Tibial artery (tissue), 4 donors: ENCODE measurements around the gene CAPZA1.
"Not testable (repeated sequence)": the region's sequence is repeated elsewhere in the genome, so short reads cannot be mapped to it uniquely, and the experiment has no call there.

Source experiments
- DNase-seq, 2 donors: peaks; one replicate each; pipeline ENCODE4 v3.0.0-alpha.2; 2019
- H3K27ac ChIP-seq, 2 donors: fragments of 200-600 bp; sonication (generic) in 1 of 2; 1 replicate in 1 of 2; 2 replicates in 1 of 2; pipeline ENCODE4 v1.5.1; 2018 to 2019; ENCODE audit warnings: mild to moderate bottlenecking in 1 of 2
- H3K27me3 ChIP-seq, 2 donors: fragments of 200-600 bp; sonication (generic) in 1 of 2; one replicate each; pipeline versions ENCODE4 v1.5.1 to v1.6.0; 2016 to 2019
- H3K36me3 ChIP-seq, 3 donors: fragments of 200-600 bp; sonication (generic) in 2 of 3; one replicate each; pipeline ENCODE4 v1.5.1; 2016 to 2019; ENCODE audit warnings: mild to moderate bottlenecking in 2 of 3
- H3K4me1 ChIP-seq, 4 donors: fragments of 200-600 bp; sonication (generic) in 2 of 4; 1 replicate in 3 of 4; 2 replicates in 1 of 4; pipeline ENCODE4 v1.5.1; 2016 to 2019
- H3K4me3 ChIP-seq, 2 donors: fragments of 200-600 bp; sonication (generic) in 1 of 2; 1 replicate in 1 of 2; 2 replicates in 1 of 2; pipeline ENCODE4 v1.5.1; 2018 to 2019; ENCODE audit warnings: mild to moderate bottlenecking in 2 of 2
- H3K9me3 ChIP-seq, 3 donors: fragments of 200-600 bp; sonication (generic) in 1 of 3; one replicate each; pipeline ENCODE4 v1.5.1; 2016 to 2019
- CTCF ChIP-seq, 2 experiments: fragments of 200-600 bp in 1 of 2; fragments of 450-650 bp in 1 of 2; IDR thresholded peaks; one replicate each; pipeline ENCODE4 v1.5.1; 2017 to 2019; ENCODE audit warnings: antibody characterized with exemption in 2 of 2, mild to moderate bottlenecking in 1 of 2, moderate library complexity in 1 of 2
- intact Hi-C: fragments of 100-400 bp; cut with DNase I; formaldehyde crosslinking; loops from one replicate; pipeline ENCODE4 v1.15.0; 2023; ENCODE audit warnings: low total_unique reads

The CAPZA1 gene

GRCh38 chr1:112637254-112638109, 17.9 kb downstream of the CAPZA1 start:
- no peaks in the 10 kb centered on the region for H3K27me3 ChIP-seq
- no peak overlapping the region for H3K4me3 ChIP-seq
- no peaks in the 10 kb centered on the region for H3K9me3 ChIP-seq
- no peak for TF ChIP-seq CTCF (IDR thresholded peaks at IDR 0.05)
- H3K36me3 ChIP-seq = no peaks in the 10 kb centered on the region
- no peak overlapping the region for H3K27ac ChIP-seq
- intact Hi-C loops = no loop called here
- H3K4me1 ChIP-seq = peaks cover 0 to 44% (median 5%) of the 10 kb centered on the region in 4 donors
- no peak for DNase-seq

- H3K9me3 ChIP-seq = no peaks in the 10 kb centered on the region
- no peaks in the 10 kb centered on the region for H3K27me3 ChIP-seq
- no peaks in the 10 kb centered on the region for H3K36me3 ChIP-seq
- H3K27ac ChIP-seq = no peak overlapping the region
- H3K4me3 ChIP-seq = no peak overlapping the region
- intact Hi-C loops = no loop called here
- peaks cover 0 to 44% (median 5%) of the 10 kb centered on the region in 4 donors for H3K4me1 ChIP-seq
- no peak for DNase-seq
- TF ChIP-seq CTCF (IDR thresholded peaks at IDR 0.05) = no peak
Observed at GRCh38 chr1:112638110-112638428, 18.4 kb downstream of the CAPZA1 start.

- H3K36me3 ChIP-seq, DNase-seq, H3K27ac ChIP-seq, intact Hi-C loops, H3K9me3 ChIP-seq, H3K4me3 ChIP-seq, H3K27me3 ChIP-seq: not testable (repeated sequence)
- peaks cover 0 to 34% (median 3%) of the 10 kb centered on the region in 4 donors for H3K4me1 ChIP-seq
Observed at GRCh38 chr1:112640437-112640836, 20.8 kb downstream of the CAPZA1 start.

- peaks cover 0 to 7% (median 2%) of the 10 kb centered on the region in 4 donors for H3K4me1 ChIP-seq
- peaks cover 0 to 9% (median 8%) of the 10 kb centered on the region in 3 donors for H3K36me3 ChIP-seq
- H3K27me3 ChIP-seq = no peaks in the 10 kb centered on the region
- no peak overlapping the region for H3K27ac ChIP-seq
- no peak overlapping the region for H3K4me3 ChIP-seq
- no peak for TF ChIP-seq CTCF (IDR thresholded peaks at IDR 0.05)
- intact Hi-C loops = no loop called here
- no peak for DNase-seq
- H3K9me3 ChIP-seq = no peaks in the 10 kb centered on the region
Observed at GRCh38 chr1:112643080-112643479, 23.4 kb downstream of the CAPZA1 start.

- H3K9me3 ChIP-seq = no peaks in the 10 kb centered on the region
- no peak overlapping the region for H3K27ac ChIP-seq
- H3K4me3 ChIP-seq = no peak overlapping the region
- no peaks in the 10 kb centered on the region for H3K27me3 ChIP-seq
- peaks cover 11 to 40% (median 29%) of the 10 kb centered on the region in 3 donors for H3K36me3 ChIP-seq
- TF ChIP-seq CTCF (IDR thresholded peaks at IDR 0.05) = no peak
- intact Hi-C loops = no loop called here
- peaks cover 0 to 4% (median 0%) of the 10 kb centered on the region in 4 donors for H3K4me1 ChIP-seq
- DNase-seq = no peak
Observed at GRCh38 chr1:112646225-112646624, 26.6 kb downstream of the CAPZA1 start.

- H3K36me3 ChIP-seq = peaks cover 42 to 73% (median 49%) of the 10 kb centered on the region in 3 donors
- no peak for DNase-seq
- TF ChIP-seq CTCF (IDR thresholded peaks at IDR 0.05) = no peak
- H3K27ac ChIP-seq = no peak overlapping the region
- intact Hi-C loops = no loop called here
- no peaks in the 10 kb centered on the region for H3K4me1 ChIP-seq
- no peaks in the 10 kb centered on the region for H3K27me3 ChIP-seq
- H3K9me3 ChIP-seq = no peaks in the 10 kb centered on the region
- no peak overlapping the region for H3K4me3 ChIP-seq
Observed at GRCh38 chr1:112651205-112651604, 31.6 kb downstream of the CAPZA1 start.
